PFSK-1 (cell line): Measurements from ENCODE around the gene PSMB1.

Experiments used
- REST ChIP-seq, 2 experiments: IDR thresholded peaks; 2 replicates each; pipeline versions ENCODE4 v1.6.1 to v1.8.0; 2011 to 2012; ENCODE audit warnings: low read depth in 2 of 2, low read length in 2 of 2, control low read depth in 1 of 2, inconsistent platforms in 1 of 2, mild to moderate bottlenecking in 1 of 2, moderate library complexity in 1 of 2; ENCODE audit not compliant: insufficient read depth in 1 of 2
- TAF1 ChIP-seq: IDR thresholded peaks from 2 replicates; pipeline ENCODE4 v1.6.1; 2012; ENCODE audit warnings: low read length, control low read depth, borderline replicate concordance; ENCODE audit not compliant: insufficient read depth

- TF ChIP-seq REST (IDR thresholded peaks at IDR 0.05; ENCODE audit: insufficient read depth in 1 of 2, low read depth in 2 of 2, low read length in 2 of 2) (no peak), TAF1 (no peak)
Observed at GRCh38 chr6:170525795-170526194, 27.3 kb downstream of the PSMB1 start.
